PC-3 (cell line): ENCODE results near the gene NRL. TPM values are rescaled to one million over a fixed set of nuclear protein-coding genes. Genes with fewer than 3 reads are reported as not detected.
A peak's percentile ranks its signal among the peaks of the same experiment; 100 is the strongest.

Experiments
- ATAC-seq: fragments of 200-7000 bp; cut with Tn5 transposase; 2 replicates; pipeline ENCODE4 v1.9.1; 2020; ENCODE audit warnings: mild to moderate bottlenecking, moderate library complexity
- BruUV-seq: library from RNA; stranded (reverse); fragments of 400-500 nt; replicated peaks from 2 replicates; lab custom pipeline; 2021; lab: Mats Ljungman, UMichigan
- CTCF ChIA-PET: fragments of 300-600 bp; sonication (Branson Sonifier 250); formaldehyde crosslinking; loops from one replicate; lab custom pipeline; 2022; ENCODE audit warnings: antibody characterized with exemption; lab: Charles Lee
- POLR2A ChIA-PET: fragments of 300-600 bp; sonication (Branson Sonifier 250); formaldehyde crosslinking; loops from one replicate; lab custom pipeline; 2022; ENCODE audit warnings: antibody characterized with exemption; ENCODE audit not compliant: unreplicated experiment; lab: Charles Lee
- DNase-seq: peaks from one replicate; pipeline ENCODE4 v3.0.0-alpha.2; 2015
- H2AFZ ChIP-seq: fragments of 300-600 bp; sonication (generic); 2 replicates; pipeline ENCODE4 v1.6.0; 2016; ENCODE audit warnings: antibody characterized with exemption, low read length
- H3F3A ChIP-seq: fragments of 300-600 bp; sonication (generic); one replicate; pipeline ENCODE4 v1.6.0; 2017; ENCODE audit warnings: antibody characterized with exemption, low read length, control low read depth, mild to moderate bottlenecking; ENCODE audit not compliant: unreplicated experiment
- H3K27ac ChIP-seq: fragments of 300-600 bp; sonication (generic); 2 replicates; pipeline ENCODE4 v1.5.1; 2016; ENCODE audit warnings: mild to moderate bottlenecking, low read length
- H3K27me3 ChIP-seq: fragments of 300-600 bp; sonication (generic); 2 replicates; pipeline ENCODE4 v1.6.1; 2016; ENCODE audit warnings: low read length, mixed read lengths
- H3K36me3 ChIP-seq: fragments of 300-600 bp; sonication (generic); 2 replicates; pipeline ENCODE4 v1.6.1; 2016; ENCODE audit warnings: low read depth, mixed run types, low read length, mixed read lengths
- H3K4me1 ChIP-seq: fragments of 300-600 bp; sonication (generic); 2 replicates; pipeline ENCODE4 v1.5.1; 2016; ENCODE audit warnings: low read length; ENCODE audit not compliant: insufficient read depth
- H3K4me2 ChIP-seq: fragments of 300-600 bp; sonication (generic); 2 replicates; pipeline ENCODE4 v1.6.0; 2016; ENCODE audit warnings: low read length
- H3K4me3 ChIP-seq: fragments of 300-600 bp; sonication (generic); 2 replicates; pipeline ENCODE4 v1.5.1; 2016; ENCODE audit warnings: mild to moderate bottlenecking, low read length, mixed read lengths
- H3K79me2 ChIP-seq: fragments of 300-600 bp; sonication (generic); 2 replicates; pipeline ENCODE4 v1.6.1; 2017; ENCODE audit warnings: low read length, mixed read lengths
- H3K9ac ChIP-seq: fragments of 300-600 bp; sonication (generic); 2 replicates; pipeline ENCODE4 v1.6.0; 2016; ENCODE audit warnings: mild to moderate bottlenecking, low read length
- H3K9me2 ChIP-seq: fragments of 300-600 bp; sonication (generic); replicated peaks from 2 replicates; pipeline ENCODE4 v1.6.1; 2016; ENCODE audit warnings: mixed run types, low read length, mixed read lengths
- H3K9me3 ChIP-seq: fragments of 300-600 bp; sonication (generic); 2 replicates; pipeline ENCODE4 v1.6.1; 2016; ENCODE audit warnings: low read length, mixed read lengths
- H4K20me1 ChIP-seq: fragments of 300-600 bp; sonication (generic); 2 replicates; pipeline ENCODE4 v1.6.1; 2016; ENCODE audit warnings: low read length, mixed read lengths
- EZH2 ChIP-seq: fragments of 300-600 bp; sonication (generic); IDR thresholded peaks from one replicate; pipeline ENCODE4 v1.6.1; 2017; ENCODE audit warnings: antibody characterized with exemption, mild to moderate bottlenecking, low read length; ENCODE audit not compliant: unreplicated experiment
- EZH2phosphoT487 ChIP-seq: fragments of 300-600 bp; sonication (generic); IDR thresholded peaks from 2 replicates; pipeline ENCODE4 v1.6.1; 2018; ENCODE audit warnings: mild to moderate bottlenecking, antibody characterized with exemption, low read length, borderline replicate concordance
- intact Hi-C: fragments of 100-400 bp; cut with micrococcal nuclease; formaldehyde crosslinking; loops from 2 replicates; pipeline ENCODE4 v1.9.0; 2023
- total RNA-seq: library from RNA; depleted of rRNA; stranded (reverse); fragments of >200 nt; gene quantifications from 2 replicates; pipeline ENCODE4 v1.2.3, GENCODE V29; 2014
- TF ChIP-seq, protein P1 (sequence below): fragments of 300-600 bp; sonication (generic); conservative IDR thresholded peaks from 2 replicates; pipeline ENCODE4 v1.5.1; 2017; ENCODE audit warnings: antibody characterized with exemption, low read depth, mild to moderate bottlenecking, low read length

The NRL gene
- total RNA-seq, 1 experiment from 2014 or later, result 1.5 TPM

DNA sequence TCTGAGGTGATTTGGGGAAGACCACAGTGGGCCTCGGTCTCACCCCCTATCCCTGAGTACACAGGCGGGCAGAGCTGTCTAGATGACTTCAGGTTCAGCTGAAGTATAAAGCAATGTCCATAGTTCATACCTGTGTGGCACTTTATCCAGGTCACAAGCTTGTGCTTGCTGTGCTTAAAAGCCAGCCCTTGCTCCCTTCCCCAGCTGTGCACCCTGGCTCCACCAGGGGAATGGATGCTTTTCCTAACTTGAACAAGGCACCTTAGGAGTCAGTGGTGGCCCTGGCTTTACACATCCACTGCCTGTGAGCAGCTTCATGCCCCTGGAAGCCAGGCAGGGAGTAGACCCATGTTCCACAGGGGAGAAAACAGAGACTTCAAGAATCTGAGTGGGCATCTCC lies 57.5 kb downstream of the NRL start:
- TF ChIP-seq EZH2 (no peak), EZH2phosphoT487 (no peak)
- TF ChIP-seq, protein P1, sequence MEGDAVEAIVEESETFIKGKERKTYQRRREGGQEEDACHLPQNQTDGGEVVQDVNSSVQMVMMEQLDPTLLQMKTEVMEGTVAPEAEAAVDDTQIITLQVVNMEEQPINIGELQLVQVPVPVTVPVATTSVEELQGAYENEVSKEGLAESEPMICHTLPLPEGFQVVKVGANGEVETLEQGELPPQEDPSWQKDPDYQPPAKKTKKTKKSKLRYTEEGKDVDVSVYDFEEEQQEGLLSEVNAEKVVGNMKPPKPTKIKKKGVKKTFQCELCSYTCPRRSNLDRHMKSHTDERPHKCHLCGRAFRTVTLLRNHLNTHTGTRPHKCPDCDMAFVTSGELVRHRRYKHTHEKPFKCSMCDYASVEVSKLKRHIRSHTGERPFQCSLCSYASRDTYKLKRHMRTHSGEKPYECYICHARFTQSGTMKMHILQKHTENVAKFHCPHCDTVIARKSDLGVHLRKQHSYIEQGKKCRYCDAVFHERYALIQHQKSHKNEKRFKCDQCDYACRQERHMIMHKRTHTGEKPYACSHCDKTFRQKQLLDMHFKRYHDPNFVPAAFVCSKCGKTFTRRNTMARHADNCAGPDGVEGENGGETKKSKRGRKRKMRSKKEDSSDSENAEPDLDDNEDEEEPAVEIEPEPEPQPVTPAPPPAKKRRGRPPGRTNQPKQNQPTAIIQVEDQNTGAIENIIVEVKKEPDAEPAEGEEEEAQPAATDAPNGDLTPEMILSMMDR, result no peak
- POLR2A ChIA-PET, result no interaction called here
- H3K36me3 ChIP-seq, result no peaks in the 10 kb centered on the region
- no peak overlapping the region for H3K4me3 ChIP-seq
- 0 out of 2 replicates have a peak, but pooled peaks cover 6% of the 10 kb centered on the region for H3K27me3 ChIP-seq
- BruUV-seq, result no TSS peak
- H2AFZ ChIP-seq, result no peak overlapping the region
- no peaks in the 10 kb centered on the region for H4K20me1 ChIP-seq
- H3K9ac ChIP-seq, result no peak overlapping the region
- H3K4me2 ChIP-seq, result no peak overlapping the region
- no peaks in the 10 kb centered on the region for H3K9me2 ChIP-seq
- intact Hi-C loops, result loop anchor here (5.0 kb wide), 1 partner anchor 45 kb away; no protein-coding TSS in a partner anchor
- H3F3A ChIP-seq, result no peaks in the 10 kb centered on the region
- no peaks in the 10 kb centered on the region for H3K4me1 ChIP-seq
- CTCF ChIA-PET, result interaction anchor here (1.9 kb wide), 1 partner anchor 52 kb away, joined by 40 read pairs; no protein-coding TSS in a partner anchor
- no peak overlapping the region for H3K27ac ChIP-seq
- no peak for DNase-seq
- no peaks in the 10 kb centered on the region for H3K9me3 ChIP-seq
- no peak for ATAC-seq
- H3K79me2 ChIP-seq, result no peaks in the 10 kb centered on the region

DNA sequence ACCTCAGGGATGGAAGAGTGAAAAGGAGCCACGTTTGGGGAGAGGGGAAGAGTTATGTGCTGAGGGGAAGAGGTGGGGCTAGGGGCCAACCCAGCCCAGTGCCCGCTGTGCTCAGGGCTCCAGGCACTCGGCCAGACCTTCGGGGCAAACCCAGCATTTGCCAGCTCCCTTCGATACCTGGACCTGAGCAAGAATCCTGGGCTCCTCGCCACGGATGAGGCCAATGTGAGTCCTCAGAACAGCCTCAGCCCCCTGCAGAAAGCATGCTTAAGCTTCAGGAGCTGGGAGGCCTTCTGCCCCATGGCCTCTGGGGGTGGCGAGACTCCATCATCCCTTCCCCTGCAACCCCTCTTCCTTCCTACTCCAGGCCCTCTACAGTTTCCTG lies 58.0 kb downstream of the NRL start:
- intact Hi-C loops, result loop anchor here (5.0 kb wide), 1 partner anchor 44 kb away; no protein-coding TSS in a partner anchor

More for the DNA sequence above, 58.0 kb downstream of the NRL start:
- no peak overlapping the region for H3K27ac ChIP-seq
- no TSS peak for BruUV-seq
- H3K27me3 ChIP-seq, result 0 out of 2 replicates have a peak, but pooled peaks cover 6% of the 10 kb centered on the region
- CTCF ChIA-PET, result no interaction called here
- 0 out of 2 replicates have a peak, but pooled peaks cover under 1% of the 10 kb centered on the region for H3K4me1 ChIP-seq
- H3K4me2 ChIP-seq, result no peak overlapping the region
- no peaks in the 10 kb centered on the region for H3F3A ChIP-seq
- H2AFZ ChIP-seq, result no peak overlapping the region
- POLR2A ChIA-PET, result no interaction called here
- peak; percentile 14 for DNase-seq
- H3K9me2 ChIP-seq, result no peaks in the 10 kb centered on the region
- H4K20me1 ChIP-seq, result no peaks in the 10 kb centered on the region
- no peaks in the 10 kb centered on the region for H3K36me3 ChIP-seq
- no peaks in the 10 kb centered on the region for H3K79me2 ChIP-seq
- H3K9ac ChIP-seq, result no peak overlapping the region
- ATAC-seq, result no peak
- no peak overlapping the region for H3K4me3 ChIP-seq
- no peaks in the 10 kb centered on the region for H3K9me3 ChIP-seq
- TF ChIP-seq, protein P1, result no peak
- no peak for TF ChIP-seq EZH2
- TF ChIP-seq EZH2phosphoT487, result no peak
